Small intestine (tissue), 7 donors: ENCODE results near the gene QRFP. TPM values are rescaled to one million over a fixed set of nuclear protein-coding genes. Genes with fewer than 3 reads are reported as not detected.
"Not testable (repeated sequence)": the region's sequence is repeated elsewhere in the genome, so short reads cannot be mapped to it uniquely, and the experiment has no call there.

Source experiments
- DNase-seq, 2 donors: peaks; one replicate each; pipeline versions ENCODE4 v3.0.0 to v3.0.0-alpha.2; 2013
- FAIRE-seq: peaks from 2 replicates; lab custom pipeline; 2012; peaks lifted over from hg19 to GRCh38; lab: Jason Lieb, UNC
- H3K27ac ChIP-seq, 3 donors: one replicate each; pipeline ENCODE4 v1.5.1; 2013; ENCODE audit warnings: low read length in 2 of 3, mild to moderate bottlenecking in 2 of 3, control low read depth in 1 of 3, inconsistent platforms in 1 of 3, low read depth in 1 of 3, moderate library complexity in 1 of 3
- H3K27me3 ChIP-seq, 3 donors: one replicate each; pipeline ENCODE4 v1.6.1; 2013; ENCODE audit warnings: low read length in 3 of 3, inconsistent platforms in 1 of 3; ENCODE audit not compliant: control insufficient read depth in 3 of 3, insufficient read depth in 3 of 3
- H3K36me3 ChIP-seq, 3 donors: one replicate each; pipeline ENCODE4 v1.6.1; 2013; ENCODE audit warnings: low read length in 3 of 3, inconsistent platforms in 1 of 3, low read depth in 1 of 3, mild to moderate bottlenecking in 1 of 3, moderate library complexity in 1 of 3; ENCODE audit not compliant: control insufficient read depth in 3 of 3, insufficient read depth in 2 of 3
- H3K4me1 ChIP-seq, 3 donors: one replicate each; pipeline ENCODE4 v1.6.1; 2013; ENCODE audit warnings: low read length in 2 of 3, inconsistent platforms in 1 of 3, low read depth in 1 of 3, mild to moderate bottlenecking in 1 of 3, moderate library complexity in 1 of 3; ENCODE audit not compliant: control insufficient read depth in 3 of 3, insufficient read depth in 2 of 3
- H3K4me3 ChIP-seq, 3 donors: one replicate each; pipeline ENCODE4 v1.5.1; 2013; ENCODE audit warnings: low read length in 3 of 3, control low read depth in 1 of 3, inconsistent platforms in 1 of 3, low read depth in 1 of 3, mild to moderate bottlenecking in 1 of 3, moderate library complexity in 1 of 3
- H3K9me3 ChIP-seq, 2 donors: one replicate each; pipeline ENCODE4 v1.6.1; 2013; ENCODE audit warnings: low read depth in 1 of 2, low read length in 1 of 2; ENCODE audit not compliant: control insufficient read depth in 2 of 2, insufficient read depth in 1 of 2
- WGBS, 3 donors: extraction: QIAGEN DNeasy Blood & Tissue Kit; methylation state at CpG; one replicate each; pipeline ENCODE4 v1.1.7; 2013; 5-methylcytosine and 5-hydroxymethylcytosine counted together
- polyA plus RNA-seq, 4 donors: library from polyadenylated mRNA; stranded (reverse) in 3 of 4; unstranded in 1 of 4; fragments of 200-250 nt in 3 of 4; fragments of 120-200 nt in 1 of 4; gene quantifications; one replicate each; pipeline versions ENCODE4 v1.2.1 to v1.2.3, GENCODE V29; 2013
- donor health status: healthy with polysubstance abuse.
- donor health status: control.
- donor health status: control.
- donor health status: Bipolar disorder and iron deficiency.
- donor health status: healthy.

The QRFP gene
- polyA plus RNA-seq, 4 donors: 0.12 to 0.37 TPM; not detected in 2

- Histone ChIP-seq H3K27ac (peak overlapping the region in 1 of 3 donors; percentile 64), H3K27me3 (no peaks in the 10 kb centered on the region), H3K36me3 (peaks cover 5 to 55% (median 14%) of the 10 kb centered on the region in 3 donors), H3K9me3 (no peaks in the 10 kb centered on the region), H3K4me3 (no peak overlapping the region), H3K4me1 (peaks cover 0 to 19% (median 0%) of the 10 kb centered on the region in 3 donors)
- FAIRE-seq: no peak
- WGBS, 3 donors: 65 to 84% (median 82%) methylated on average over 22 of the region's 22 CpGs
- DNase-seq: no peak
Observed at GRCh38 chr9:130857864-130858738, 38.5 kb downstream of the QRFP start.

DNA sequence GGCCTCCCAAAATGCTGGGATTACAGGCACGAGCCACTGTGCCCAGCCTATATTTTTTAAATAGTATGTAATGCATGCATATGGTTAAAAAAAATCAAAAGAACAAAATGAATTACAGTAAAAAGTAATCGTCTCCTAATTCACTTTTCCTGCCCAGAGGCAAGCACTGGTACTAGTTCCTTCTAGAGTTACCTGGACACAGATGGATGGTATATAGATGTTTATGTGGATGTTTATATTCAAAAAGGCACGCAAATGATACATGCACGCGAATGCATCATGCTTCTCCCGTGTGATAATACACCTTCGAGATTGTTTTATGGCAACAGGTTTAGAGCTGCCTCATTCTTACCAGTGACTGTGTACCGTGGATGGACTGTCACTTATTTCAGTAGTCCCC is 40.1 kb downstream of the QRFP start:
- no peak overlapping the region for H3K27ac ChIP-seq
- peaks cover 5 to 49% (median 14%) of the 10 kb centered on the region in 3 donors for H3K36me3 ChIP-seq
- DNase-seq (no peak), FAIRE-seq (no peak)
- WGBS, 3 donors: 77 to 81% (median 81%) methylated on average over 8 of the region's 8 CpGs
- no peak overlapping the region for H3K4me3 ChIP-seq
- no peaks in the 10 kb centered on the region for H3K9me3 ChIP-seq
- H3K27me3 ChIP-seq: no peaks in the 10 kb centered on the region
- peaks cover 0 to 12% (median 0%) of the 10 kb centered on the region in 3 donors for H3K4me1 ChIP-seq

DNA sequence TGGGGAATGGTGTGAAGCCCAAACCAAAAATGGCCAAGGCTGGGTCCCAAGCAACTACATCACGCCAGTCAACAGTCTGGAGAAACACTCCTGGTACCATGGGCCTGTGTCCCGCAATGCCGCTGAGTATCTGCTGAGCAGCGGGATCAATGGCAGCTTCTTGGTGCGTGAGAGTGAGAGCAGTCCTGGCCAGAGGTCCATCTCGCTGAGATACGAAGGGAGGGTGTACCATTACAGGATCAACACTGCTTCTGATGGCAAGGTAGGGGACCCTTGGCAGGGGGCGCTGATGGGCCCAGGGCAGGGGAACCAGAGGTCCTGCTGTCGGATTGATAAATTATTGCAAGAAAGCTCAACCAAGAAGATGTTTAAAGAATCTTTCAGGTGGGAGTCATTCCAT is 41.8 kb downstream of the QRFP start:
- Histone ChIP-seq H3K36me3 (peaks cover 5 to 38% (median 14%) of the 10 kb centered on the region in 3 donors), H3K4me1 (no peaks in the 10 kb centered on the region), H3K27ac (no peak overlapping the region), H3K9me3 (no peaks in the 10 kb centered on the region), H3K27me3 (no peaks in the 10 kb centered on the region), H3K4me3 (no peak overlapping the region)
- WGBS, 3 donors: 93 to 95% (median 94%) methylated on average over 9 of the region's 9 CpGs
- no peak for FAIRE-seq
- no peak for DNase-seq

- no peaks in the 10 kb centered on the region for H3K27me3 ChIP-seq
- H3K4me1 ChIP-seq: no peaks in the 10 kb centered on the region
- H3K36me3 ChIP-seq: peaks cover 5 to 32% (median 14%) of the 10 kb centered on the region in 3 donors
- no peaks in the 10 kb centered on the region for H3K9me3 ChIP-seq
- no peak overlapping the region for H3K27ac ChIP-seq
- H3K4me3 ChIP-seq: no peak overlapping the region
- no peak for DNase-seq
- no peak for FAIRE-seq
- 78 to 85% (median 84%) methylated on average over 8 of the region's 8 CpGs for WGBS, 3 donors
Observed at GRCh38 chr9:130854092-130854491, 42.5 kb downstream of the QRFP start.

DNA sequence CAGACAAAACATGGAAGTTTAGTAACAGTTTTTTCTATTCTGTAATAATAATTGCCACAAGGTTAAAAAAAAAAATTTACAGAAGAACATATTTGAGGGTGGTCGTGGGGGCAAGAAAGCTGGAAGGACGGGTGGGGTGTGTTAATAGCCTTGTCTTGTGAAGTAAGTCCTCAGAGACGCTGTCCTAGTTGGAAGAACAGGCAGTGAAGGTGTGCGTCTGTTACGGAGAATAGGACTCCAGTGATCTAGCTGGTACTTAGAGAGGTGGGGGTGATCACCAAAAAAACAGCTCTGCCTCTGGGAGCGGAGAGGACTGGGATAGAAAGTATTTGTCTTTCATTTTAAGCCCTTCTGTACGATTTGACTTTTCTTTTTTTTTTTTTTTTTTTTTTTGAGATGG is 43.8 kb downstream of the QRFP start:
- 88 to 93% (median 88%) methylated on average over 7 of the region's 7 CpGs for WGBS, 3 donors
- no peak overlapping the region for H3K4me3 ChIP-seq
- no peak for FAIRE-seq
- H3K9me3 ChIP-seq: no peaks in the 10 kb centered on the region
- H3K4me1 ChIP-seq: no peaks in the 10 kb centered on the region
- no peak for DNase-seq
- no peak overlapping the region for H3K27ac ChIP-seq
- peaks cover 5 to 26% (median 11%) of the 10 kb centered on the region in 3 donors for H3K36me3 ChIP-seq
- H3K27me3 ChIP-seq: no peaks in the 10 kb centered on the region

- H3K4me1 ChIP-seq: no peaks in the 10 kb centered on the region
Observed at GRCh38 chr9:130849356-130849755, 47.3 kb downstream of the QRFP start.

GRCh38 chr9:130848514-130848913 is 48.1 kb downstream of the QRFP start:
- not testable (repeated sequence) for FAIRE-seq, H3K27me3 ChIP-seq, DNase-seq, H3K4me1 ChIP-seq, H3K4me3 ChIP-seq, H3K9me3 ChIP-seq
- peaks cover 0 to 18% (median 0%) of the 10 kb centered on the region in 3 donors for H3K36me3 ChIP-seq
- 95 to 98% (median 96%) methylated on average over 8 of the region's 8 CpGs for WGBS, 3 donors
- H3K27ac ChIP-seq: peak overlapping the region in 1 of 3 donors; percentile 75

More at GRCh38 chr9:130849356-130849755, 47.3 kb downstream of the QRFP start:
- WGBS, 3 donors: 82 to 95% (median 92%) methylated on average over 9 of the region's 9 CpGs
- DNase-seq (no peak), FAIRE-seq (no peak)
- no peak overlapping the region for H3K27ac ChIP-seq
- no peak overlapping the region for H3K4me3 ChIP-seq
- H3K9me3 ChIP-seq: no peaks in the 10 kb centered on the region
- peaks cover 0 to 16% (median 5%) of the 10 kb centered on the region in 3 donors for H3K36me3 ChIP-seq
- H3K27me3 ChIP-seq: no peaks in the 10 kb centered on the region

DNA sequence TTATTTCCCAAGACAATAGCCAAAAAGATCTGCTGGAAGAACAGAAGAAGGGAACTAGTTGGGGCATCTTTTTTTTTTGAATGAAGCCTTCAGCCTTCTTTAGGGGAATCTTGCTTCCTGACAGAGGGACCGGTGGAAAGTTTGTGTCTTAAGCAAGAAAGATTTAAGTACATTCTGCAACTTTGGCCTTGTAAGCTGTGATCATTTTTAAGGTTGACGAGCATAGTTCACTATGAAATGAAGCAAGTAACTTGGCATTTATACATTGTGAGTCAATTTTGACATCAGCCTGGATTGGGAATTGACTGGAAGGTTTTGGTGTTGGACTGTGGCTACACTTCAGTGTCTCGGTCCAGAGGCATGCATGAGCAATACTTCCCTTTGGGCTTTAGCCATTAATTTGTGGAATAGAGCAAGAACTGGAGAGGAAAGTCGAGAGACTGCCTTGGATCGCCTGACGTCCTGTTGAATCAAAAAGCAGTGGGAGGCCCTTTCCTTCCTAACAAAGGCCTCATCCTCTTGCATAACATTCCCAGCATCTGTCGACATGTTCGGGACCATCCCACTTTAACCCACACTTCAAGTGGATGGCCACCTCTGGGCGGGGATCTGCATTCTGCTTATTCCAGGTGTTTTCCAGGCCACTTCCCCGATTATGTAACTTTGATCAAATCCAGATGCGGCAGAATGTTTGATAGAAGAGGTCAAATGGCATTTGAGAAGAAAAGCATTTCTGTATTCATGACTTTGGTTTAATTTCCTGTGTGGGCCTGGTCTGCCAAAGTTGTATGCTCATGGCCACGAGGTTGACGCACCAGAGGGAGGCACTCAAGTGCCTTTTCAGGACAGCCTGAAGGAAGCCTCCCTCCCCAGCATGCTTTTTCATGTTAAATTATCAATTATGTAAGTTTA is 49.0 kb downstream of the QRFP start:
- Histone ChIP-seq H3K27ac (peak overlapping the region in 2 of 3 donors; percentile 75 to 83), H3K4me3 (no peak overlapping the region), H3K27me3 (no peaks in the 10 kb centered on the region), H3K9me3 (no peaks in the 10 kb centered on the region), H3K4me1 (peaks cover 0 to 2% (median 1%) of the 10 kb centered on the region in 3 donors), H3K36me3 (peaks cover 0 to 21% (median 0%) of the 10 kb centered on the region in 3 donors)
- 50 to 75% (median 70%) methylated on average over 13 of the region's 13 CpGs for WGBS, 3 donors
- DNase-seq: peak; percentile 16 to 49
- no peak for FAIRE-seq
